Fibroblast of gingiva (primary cell): ENCODE measurements around the gene OR52R1.
"Not testable (repeated sequence)": the region's sequence is repeated elsewhere in the genome, so short reads cannot be mapped to it uniquely, and the experiment has no call there.

Source experiments
- DNase-seq: peaks from one replicate; pipeline ENCODE4 v3.0.0-alpha.2; 2011; ENCODE audit warnings: low read depth

Gene OR52R1

GRCh38 chr11:4804280-4804679, at the start of gene OR52R1:
TSS of gene OR52R1 (minus strand) at chr11:4804380. CDS start at chr11:4804380, 0 bp downstream.
- no peak for DNase-seq

- no peak for DNase-seq
Observed at GRCh38 chr11:4851033-4851432, 46.9 kb upstream of the OR52R1 start.

DNA sequence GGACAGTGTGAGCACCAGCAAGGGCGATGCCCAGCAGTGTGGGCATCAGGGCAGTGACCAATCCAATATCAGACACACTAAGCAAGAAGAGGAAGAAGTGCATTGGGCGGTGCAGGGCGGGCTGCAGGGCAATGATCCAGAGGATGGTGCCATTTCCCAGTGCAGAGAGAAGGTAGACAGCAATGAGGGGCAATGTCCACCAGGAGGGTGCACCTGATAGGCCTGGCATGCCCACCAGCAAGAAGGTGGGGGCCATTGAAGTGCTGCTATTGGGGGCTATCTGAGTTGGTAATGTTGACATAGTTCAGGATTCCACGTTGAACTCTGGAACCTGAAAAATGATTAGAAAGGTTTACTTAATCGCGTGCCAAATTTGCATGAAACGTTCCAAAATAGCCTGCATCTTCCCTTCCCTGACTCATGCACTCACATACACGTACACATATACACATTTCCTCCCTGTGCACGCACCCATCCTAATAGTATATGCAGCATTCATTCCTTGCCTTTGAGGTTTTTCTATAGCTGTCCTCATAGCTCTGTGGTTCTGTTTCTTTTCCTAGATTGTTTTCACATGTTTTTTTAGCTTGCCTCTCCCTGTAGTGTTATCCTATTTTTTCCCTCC, 44.8 kb upstream of the OR52R1 start, which contains the start of gene OR51S1:
Gene OR51S1 (minus strand): TSS at position 301 of the 625 bp plus-strand sequence. CDS start 0 bp downstream, at position 301.
- DNase-seq = no peak

DNA sequence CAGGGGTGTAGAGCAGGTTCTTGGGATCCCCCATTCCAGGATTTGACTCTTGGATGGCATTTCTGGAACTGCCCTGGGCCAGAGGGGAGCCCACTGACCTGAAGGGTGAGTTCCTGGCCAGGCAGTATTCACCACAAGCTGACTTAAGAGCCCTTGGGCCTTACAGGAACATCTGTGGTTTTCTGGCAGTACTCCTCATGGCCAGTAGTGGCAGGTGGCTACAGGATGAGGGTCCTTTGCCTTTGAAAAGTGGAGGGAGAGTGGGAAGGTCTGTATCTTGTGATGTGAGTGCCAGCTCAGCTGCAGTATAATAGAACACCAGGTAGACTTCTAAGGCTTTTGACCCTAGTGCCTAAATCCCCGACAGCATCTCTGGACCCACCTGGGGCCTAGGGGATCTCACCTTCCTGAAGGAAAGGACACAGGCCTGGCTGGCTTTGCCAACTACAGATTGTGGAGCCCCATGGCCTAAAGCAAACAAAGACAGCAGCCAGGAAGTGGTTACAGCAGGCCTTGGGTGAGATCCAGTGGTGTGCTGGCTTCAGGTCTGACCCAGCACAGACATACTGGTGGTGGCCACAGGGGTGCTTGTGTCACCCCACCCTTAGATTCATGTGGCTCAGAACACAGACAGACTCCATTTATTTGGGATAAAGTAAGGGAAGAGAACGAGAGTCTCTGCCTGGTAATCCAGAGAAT, 35.8 kb upstream of the OR52R1 start:
- no peak for DNase-seq

- no peak for DNase-seq
Observed at GRCh38 chr11:4830909-4831308, 26.7 kb upstream of the OR52R1 start.

- DNase-seq = no peak
Observed at GRCh38 chr11:4830346-4830745, 26.2 kb upstream of the OR52R1 start.

DNA sequence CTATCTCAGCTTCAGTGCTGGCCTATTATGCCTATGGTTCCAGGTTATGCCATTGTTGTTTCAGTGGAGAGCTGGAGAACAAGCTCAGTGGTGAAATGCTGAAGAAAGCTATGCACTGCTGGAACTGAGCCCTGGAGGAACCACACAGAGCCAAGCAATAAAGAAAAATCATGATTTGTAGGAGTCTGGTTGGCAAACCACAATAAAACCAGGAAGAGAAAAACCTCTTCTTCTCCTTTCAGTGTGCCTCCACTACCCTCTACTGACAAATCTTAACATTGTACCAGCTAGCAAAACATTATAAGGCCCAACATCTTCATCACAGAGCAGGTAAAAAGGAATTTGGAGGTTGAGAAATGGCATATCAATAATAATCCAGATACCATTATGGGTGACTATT, 22.2 kb upstream of the OR52R1 start:
- no peak for DNase-seq

DNA sequence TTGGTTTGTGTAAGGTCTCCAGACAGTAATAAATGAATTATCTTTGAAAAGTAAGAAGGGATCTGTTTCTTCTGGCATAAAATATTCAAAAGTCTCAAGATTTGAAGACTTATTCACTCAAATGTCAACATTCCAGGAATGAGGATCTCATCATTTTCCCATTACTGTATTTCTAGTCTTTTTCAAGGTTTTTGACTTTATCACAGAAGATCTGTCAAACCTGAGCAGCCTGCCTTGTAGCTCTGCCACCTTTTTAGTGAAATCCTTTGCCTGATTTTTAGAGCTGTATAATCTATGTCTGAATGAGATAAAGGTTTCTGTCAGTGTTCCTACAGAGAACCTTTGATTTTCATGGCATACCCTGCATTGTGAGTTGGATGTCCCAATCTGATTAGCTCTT, 21.0 kb upstream of the OR52R1 start:
- no peak for DNase-seq

DNA sequence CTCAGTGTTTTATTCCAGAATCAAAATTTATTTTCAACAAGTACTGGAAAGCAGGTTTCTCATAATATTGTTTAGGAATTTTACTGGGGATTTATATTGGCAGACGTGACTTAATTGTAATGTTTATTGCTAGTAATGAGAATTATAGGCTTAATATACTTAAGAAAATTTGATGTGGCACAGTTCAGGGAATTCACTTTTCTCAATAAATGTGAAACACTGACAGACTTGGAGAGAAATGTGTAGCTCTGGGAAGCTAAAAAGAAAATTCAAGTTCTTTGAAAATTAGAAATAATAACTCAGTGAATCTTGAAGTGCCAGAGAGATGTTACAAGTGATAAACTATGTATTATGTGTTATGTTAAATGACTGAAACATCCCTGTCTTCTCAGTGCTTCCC, 16.8 kb upstream of the OR52R1 start, which contains the start of gene OR51F2:
Gene OR51F2 (plus strand): TSS at position 301 of the 400 bp plus-strand sequence. CDS start 101 bp downstream, outside the sequence.
- no peak for DNase-seq

DNA sequence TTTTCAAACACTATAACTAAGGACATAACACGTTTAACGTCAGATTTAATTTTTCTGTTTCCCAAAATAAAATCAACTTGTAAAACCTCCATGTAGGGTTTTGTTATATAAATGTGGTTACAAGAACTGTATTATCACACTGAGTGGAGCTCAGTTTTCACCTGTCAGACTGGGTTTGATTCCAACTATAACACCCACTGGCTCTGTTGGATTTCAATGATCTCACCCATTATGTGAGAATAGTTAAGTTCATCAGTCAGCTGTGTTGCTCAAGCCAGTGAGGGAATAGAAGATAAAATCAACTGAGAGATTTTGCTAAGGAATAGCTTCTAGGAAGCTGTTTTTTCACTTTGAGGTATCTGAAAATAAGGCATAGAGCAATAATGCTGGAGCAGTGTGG, 5.1 kb upstream of the OR52R1 start:
- DNase-seq = no peak

DNA sequence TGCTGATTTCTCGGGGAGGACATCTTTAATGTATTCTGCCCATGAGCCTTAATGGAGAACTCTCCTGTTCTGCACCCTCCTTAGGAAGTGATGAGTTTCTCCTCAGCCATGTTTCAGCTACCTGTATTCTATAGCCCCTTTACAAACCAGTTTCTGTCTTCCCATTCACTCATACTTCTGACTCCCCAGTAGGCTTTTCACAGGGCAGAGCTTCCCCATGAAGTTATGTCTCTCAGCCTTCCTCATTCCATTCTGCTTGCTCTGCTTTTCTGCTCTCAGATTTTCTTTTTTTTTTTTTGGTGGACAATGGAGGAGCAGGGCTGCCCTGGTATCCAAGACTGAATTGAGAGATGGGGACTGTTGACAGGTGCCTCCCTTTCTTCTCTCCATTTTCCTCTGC, 4.3 kb upstream of the OR52R1 start:
- no peak for DNase-seq

DNA sequence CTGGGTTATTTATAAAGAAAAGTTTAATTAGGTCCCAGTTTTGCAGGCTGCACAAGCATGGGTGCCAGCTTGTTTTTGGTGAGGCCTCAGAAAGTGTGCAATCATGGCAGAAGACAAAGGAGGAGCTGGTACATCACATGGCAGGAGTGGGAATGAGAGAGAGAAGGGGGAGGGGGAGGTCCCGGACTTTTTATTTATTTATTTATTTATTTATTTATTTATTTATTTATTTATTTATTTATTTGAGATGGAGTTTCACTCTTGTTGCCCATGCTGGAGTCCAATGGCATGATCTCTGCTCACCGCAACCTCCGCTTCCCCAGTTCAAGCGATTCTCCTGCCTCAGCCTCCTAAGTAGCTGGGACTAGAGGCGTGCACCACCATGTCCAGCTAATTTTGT, 2.9 kb downstream of the OR52R1 start:
- not testable (repeated sequence) for DNase-seq

DNA sequence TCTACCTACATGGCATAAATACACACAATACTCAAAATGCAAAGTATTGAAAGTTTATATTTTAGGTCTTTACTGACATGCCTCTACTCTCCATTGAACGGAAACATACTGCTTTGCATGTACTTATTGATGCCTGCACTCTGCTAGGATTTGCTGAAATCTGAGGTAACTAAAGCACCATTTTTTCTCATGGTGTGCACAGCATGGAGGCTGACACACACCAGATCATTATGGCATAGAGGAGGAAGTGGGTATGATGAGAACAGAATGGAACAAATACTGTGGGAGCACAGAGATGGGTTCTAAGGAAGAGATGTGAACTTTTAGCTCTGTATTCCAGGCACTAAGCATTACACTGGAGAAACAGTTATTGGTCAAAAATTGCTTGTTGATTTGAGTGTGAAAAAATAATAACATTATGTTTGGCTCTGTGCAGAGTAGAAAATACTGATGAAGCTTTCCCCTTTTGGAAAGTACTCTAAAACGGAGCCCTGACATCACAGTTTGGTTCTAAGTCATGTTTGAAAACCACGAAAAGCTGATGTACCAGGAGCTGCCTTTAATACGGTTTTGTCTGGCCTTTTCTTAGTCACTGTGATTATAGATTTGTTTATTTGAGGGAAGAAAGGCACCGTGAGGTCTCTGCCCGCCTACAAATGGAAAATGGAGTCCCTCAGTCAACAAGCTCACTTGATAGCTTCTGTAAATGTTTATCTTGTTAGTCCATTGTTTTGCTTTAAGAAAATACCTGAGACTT, 5.6 kb downstream of the OR52R1 start:
- DNase-seq = no peak

DNA sequence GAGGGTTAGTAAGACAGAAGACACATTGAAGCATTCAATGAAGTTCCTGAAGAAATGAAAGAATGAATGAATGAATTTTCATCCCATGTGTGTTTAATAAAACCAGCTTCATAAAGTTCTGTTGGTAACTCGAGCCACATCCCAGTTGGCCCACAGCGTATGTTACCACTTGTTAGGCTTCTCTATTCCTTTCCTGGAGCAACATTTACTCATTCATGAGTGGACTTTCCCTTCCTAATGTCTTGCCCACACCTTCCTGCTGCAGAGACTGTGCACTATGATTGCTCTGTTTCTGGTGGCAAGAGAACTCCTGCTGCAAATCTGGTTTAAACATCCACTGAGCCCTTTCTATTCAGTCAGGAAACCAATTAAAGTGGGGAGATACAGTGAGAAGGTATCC, 7.0 kb downstream of the OR52R1 start:
- DNase-seq = no peak

GRCh38 chr11:4782454-4782853, 21.7 kb downstream of the OR52R1 start:
- DNase-seq = no peak

DNA sequence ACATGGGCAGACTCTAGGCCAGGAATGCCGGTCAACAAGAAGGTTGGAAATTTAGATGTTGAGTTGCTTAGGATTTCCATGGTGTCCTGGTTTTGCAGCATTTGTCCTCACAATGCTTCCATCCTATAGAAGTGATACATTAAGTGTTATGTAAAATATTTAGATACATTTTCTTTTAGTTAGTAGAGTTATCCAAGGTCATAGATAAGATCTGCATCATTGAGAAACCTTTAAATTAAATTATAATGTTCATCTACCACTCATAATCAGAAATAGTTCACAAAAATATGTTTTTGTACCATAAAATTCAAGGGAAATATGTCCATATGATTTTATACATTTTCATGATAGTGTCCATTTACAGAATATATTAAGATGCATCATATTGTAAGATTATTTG, 34.3 kb downstream of the OR52R1 start, which contains the start of gene OR51F1:
Gene OR51F1 (minus strand): TSS at position 101 of the 400 bp plus-strand sequence. CDS start 0 bp downstream, at position 101.
- DNase-seq = no peak

- no peak for DNase-seq
Observed at GRCh38 chr11:4768094-4768493, 36.1 kb downstream of the OR52R1 start.

DNA sequence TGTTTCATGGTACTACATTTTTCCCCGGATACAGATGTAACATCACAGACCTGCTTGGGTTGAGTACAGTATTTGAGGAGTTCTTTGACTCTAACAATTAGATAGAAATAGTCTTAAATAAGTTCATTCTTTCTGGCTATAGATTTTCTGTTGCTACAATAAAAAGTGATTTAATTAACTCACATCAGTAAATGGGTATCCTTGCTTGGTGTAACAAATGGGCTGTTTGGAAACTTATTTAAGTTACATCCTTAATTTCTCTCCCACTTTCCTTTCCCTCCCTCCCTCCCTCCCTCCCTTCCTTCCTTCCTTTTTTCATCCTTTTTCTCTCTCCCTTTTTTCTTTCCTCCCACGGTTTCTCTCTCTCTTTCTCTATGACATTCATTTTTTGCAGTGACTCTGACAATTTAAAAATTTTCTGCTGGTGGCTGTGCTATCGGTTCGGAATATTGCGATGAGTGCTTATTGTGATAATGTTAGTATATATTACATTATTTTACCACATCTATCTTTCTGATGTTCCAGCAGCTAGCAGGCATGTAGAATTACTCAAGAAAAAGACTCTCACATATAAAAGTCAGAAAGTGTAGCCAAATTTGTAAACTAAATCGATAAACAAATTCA, 37.6 kb downstream of the OR52R1 start:
- DNase-seq = no peak

DNA sequence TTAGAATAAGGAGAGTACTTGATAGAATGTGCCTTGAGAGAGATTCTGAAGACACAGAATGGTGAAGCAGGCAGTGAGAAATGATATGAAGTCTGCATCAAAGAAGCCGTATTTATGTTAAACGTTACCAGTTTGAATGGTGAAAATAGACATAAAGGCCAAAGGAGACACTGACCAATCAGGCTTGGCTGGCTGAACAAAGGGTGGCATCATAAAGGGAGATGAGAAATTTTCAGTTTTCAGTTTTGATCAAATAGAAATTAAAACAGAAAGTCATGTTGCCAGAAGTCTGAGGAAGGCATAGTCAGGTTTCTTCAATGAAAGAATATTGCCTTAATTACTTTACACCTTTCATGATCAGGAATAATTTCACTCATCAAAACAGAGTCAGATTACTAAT, 41.1 kb downstream of the OR52R1 start:
- DNase-seq = no peak
